ENCODE measurements around the gene NAA25. TPM values are rescaled to one million over a fixed set of nuclear protein-coding genes. Genes with fewer than 3 reads are reported as not detected.

NAA25 gene
- total RNA-seq, 4 donors from 2014 or later: 13.9 to 30.8 (median 23.0) TPM

DNA sequence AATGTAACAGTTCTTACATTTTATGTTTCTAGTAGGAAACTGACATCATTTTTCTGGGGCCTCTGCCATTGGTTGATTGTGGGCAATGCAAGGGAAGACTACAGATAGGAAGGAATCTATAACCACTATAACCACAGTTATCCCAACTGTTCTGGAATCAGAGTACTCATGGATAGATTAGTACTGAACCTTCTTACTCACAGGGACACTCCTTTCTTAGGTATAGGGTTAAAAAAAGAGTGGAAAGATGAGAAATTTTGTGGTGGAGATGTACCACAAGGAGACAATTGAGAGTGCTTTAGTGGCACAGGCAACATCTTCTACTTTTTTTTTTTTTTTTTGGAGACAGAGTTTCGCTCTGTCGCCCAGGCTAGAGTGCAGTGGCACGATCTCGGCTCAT, 116.6 kb downstream of the NAA25 start:
- 90 to 99% methylated on average over 4 of the region's 4 CpGs for WGBS, 2 donors
- no peak for DNase-seq (ENCODE audit: low spot score in 2 of 2)
- intact Hi-C loops (cut with DNase I; ENCODE audit: low total_unique reads): no loop called here
- H3K4me3 ChIP-seq (ENCODE audit: low read depth, poor library complexity, severe bottlenecking): no peak overlapping the region
- TF ChIP-seq, protein P1, sequence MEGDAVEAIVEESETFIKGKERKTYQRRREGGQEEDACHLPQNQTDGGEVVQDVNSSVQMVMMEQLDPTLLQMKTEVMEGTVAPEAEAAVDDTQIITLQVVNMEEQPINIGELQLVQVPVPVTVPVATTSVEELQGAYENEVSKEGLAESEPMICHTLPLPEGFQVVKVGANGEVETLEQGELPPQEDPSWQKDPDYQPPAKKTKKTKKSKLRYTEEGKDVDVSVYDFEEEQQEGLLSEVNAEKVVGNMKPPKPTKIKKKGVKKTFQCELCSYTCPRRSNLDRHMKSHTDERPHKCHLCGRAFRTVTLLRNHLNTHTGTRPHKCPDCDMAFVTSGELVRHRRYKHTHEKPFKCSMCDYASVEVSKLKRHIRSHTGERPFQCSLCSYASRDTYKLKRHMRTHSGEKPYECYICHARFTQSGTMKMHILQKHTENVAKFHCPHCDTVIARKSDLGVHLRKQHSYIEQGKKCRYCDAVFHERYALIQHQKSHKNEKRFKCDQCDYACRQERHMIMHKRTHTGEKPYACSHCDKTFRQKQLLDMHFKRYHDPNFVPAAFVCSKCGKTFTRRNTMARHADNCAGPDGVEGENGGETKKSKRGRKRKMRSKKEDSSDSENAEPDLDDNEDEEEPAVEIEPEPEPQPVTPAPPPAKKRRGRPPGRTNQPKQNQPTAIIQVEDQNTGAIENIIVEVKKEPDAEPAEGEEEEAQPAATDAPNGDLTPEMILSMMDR (IDR thresholded peaks at IDR 0.05): no peak
- TF ChIP-seq POLR2A (IDR thresholded peaks at IDR 0.05): no peak

DNA sequence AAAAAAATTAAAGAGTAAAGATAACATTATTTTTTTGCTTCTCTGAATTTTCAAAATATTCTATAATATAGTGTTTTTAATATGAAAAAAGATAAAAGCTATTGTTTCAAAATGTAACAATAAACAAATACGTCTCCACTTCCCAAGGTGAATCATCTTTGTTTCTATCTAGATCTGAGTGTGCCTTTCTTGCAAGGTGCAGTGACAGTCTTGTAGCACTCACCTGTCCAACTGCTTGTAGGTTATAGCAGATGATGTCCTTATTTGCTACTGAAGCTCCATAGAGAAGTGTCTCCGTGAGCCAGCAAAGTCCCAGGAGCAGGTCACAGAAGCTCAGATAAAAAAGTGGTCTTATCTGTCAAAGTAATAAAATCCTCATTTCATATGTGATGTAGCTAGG, 117.0 kb downstream of the NAA25 start:
- no peak for DNase-seq (ENCODE audit: low spot score in 2 of 2)
- intact Hi-C loops (cut with DNase I; ENCODE audit: low total_unique reads): no loop called here
- H3K4me3 ChIP-seq (ENCODE audit: low read depth, poor library complexity, severe bottlenecking): no peak overlapping the region
- WGBS, 2 donors: 78 to 81% methylated on average over 2 of the region's 2 CpGs
- TF ChIP-seq, protein P1 (IDR thresholded peaks at IDR 0.05): no peak
- TF ChIP-seq POLR2A (IDR thresholded peaks at IDR 0.05): no peak

DNA sequence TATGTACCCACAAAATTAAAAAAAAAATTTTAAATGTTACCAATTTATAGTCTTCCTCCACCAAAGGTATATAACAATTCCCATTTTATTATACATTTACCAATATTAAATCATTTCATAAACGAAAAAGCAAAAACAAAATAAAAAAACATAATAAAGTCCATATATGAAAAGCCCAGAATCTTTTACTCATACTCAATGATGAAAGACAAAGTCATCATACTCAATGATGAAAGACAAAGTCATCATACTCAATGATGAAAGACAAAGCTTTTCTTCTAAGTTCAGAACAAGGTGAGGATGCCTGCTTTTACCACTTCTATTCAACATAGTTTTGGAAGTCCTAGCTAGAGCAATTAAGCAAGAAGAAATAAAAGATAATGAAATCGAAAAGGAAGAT, 123.8 kb downstream of the NAA25 start:
- TF ChIP-seq, protein P1 (IDR thresholded peaks at IDR 0.05): no peak
- TF ChIP-seq POLR2A (IDR thresholded peaks at IDR 0.05): no peak
- DNase-seq (ENCODE audit: low spot score in 2 of 2): no peak
- intact Hi-C loops (cut with DNase I; ENCODE audit: low total_unique reads): no loop called here
- no peak overlapping the region for H3K4me3 ChIP-seq (ENCODE audit: low read depth, poor library complexity, severe bottlenecking)
- 90% methylated on average over 2 of the region's 2 CpGs for WGBS, 2 donors

- no peak for TF ChIP-seq POLR2A (IDR thresholded peaks at IDR 0.05)
- TF ChIP-seq, protein P1 (IDR thresholded peaks at IDR 0.05): no peak
- 75 to 84% methylated on average over 2 of the region's 2 CpGs for WGBS, 2 donors
- intact Hi-C loops (cut with DNase I; ENCODE audit: low total_unique reads): no loop called here
- DNase-seq (ENCODE audit: low spot score in 2 of 2): no peak
- no peak overlapping the region for H3K4me3 ChIP-seq (ENCODE audit: low read depth, poor library complexity, severe bottlenecking)
These were observed 126.6 kb downstream of the NAA25 start for GRCh38 chr12:111981987-111982386.

DNA sequence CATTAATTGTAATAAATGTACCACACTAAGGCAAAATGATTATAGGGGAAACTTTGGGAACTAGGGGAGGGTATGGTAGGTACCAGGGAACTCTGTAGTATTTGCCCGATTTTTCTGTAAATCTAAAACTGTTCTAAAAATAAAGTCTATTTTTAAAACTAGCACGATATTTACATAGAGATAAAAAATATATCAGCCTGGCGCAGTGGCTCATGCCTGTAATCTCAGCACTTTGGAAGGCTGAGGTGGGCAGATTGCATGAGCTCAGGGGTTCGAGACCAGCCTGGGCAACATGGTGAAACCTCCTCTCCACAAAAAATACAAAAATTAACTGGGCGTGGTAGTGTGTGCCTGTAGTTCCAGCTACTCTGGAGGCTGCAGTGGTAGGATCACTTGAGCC, 128.0 kb downstream of the NAA25 start:
- intact Hi-C loops (cut with DNase I; ENCODE audit: low total_unique reads): no loop called here
- no peak overlapping the region for H3K4me3 ChIP-seq (ENCODE audit: low read depth, poor library complexity, severe bottlenecking)
- 89 to 93% methylated on average over 5 of the region's 5 CpGs for WGBS, 2 donors
- DNase-seq (ENCODE audit: low spot score in 2 of 2): no peak
- TF ChIP-seq POLR2A (IDR thresholded peaks at IDR 0.05): no peak
- TF ChIP-seq, protein P1 (IDR thresholded peaks at IDR 0.05): no peak

- TF ChIP-seq, protein P1 (IDR thresholded peaks at IDR 0.05): no peak
- TF ChIP-seq POLR2A (IDR thresholded peaks at IDR 0.05): no peak
- DNase-seq (ENCODE audit: low spot score in 2 of 2): no peak
- intact Hi-C loops (cut with DNase I; ENCODE audit: low total_unique reads): no loop called here
- H3K4me3 ChIP-seq (ENCODE audit: low read depth, poor library complexity, severe bottlenecking): no peak overlapping the region
These were observed 130.0 kb downstream of the NAA25 start for GRCh38 chr12:111978545-111978944.

All from lower leg skin (tissue), 4 donors.